Measurements from ENCODE around the gene DSCAML1. TPM values are rescaled to one million over a fixed set of nuclear protein-coding genes. Genes with fewer than 3 reads are reported as not detected.

Gene DSCAML1
- total and polyA plus RNA-seq, 10 of the 15 experiments (the other 5 are each of a cell fraction or from before 2014, with no cell fraction given): 0.03 to 0.18 (median 0.06) TPM; not detected in 1

DNA sequence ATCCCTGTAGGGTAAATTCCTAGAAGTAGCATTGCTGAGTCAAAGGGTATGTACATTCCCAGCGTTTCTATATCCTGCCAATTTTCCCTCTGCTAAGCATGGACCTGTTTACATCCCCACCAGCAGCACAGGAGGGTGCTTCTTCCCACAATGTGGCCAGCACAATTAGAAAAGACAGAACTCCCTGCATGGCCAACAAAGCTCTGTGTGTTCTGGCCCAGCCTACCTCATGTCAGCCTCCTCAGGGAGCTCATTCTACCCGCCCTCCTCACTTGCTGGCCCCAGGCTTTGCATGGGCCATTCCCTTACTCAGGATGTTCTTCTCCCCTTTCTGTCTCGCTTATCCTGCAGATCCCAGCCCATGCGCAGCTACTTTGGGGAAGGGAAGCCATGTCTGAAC is 186.1 kb downstream of the DSCAML1 start:
- no peak for TF ChIP-seq TCF7 (IDR thresholded peaks at IDR 0.05; ENCODE audit: borderline replicate concordance)
- TF ChIP-seq KLF5 (IDR thresholded peaks at IDR 0.05; ENCODE audit: partially characterized antibody): no peak
- TF ChIP-seq CHD2 (IDR thresholded peaks at IDR 0.05; ENCODE audit: borderline replicate concordance, low read depth, low read length): no peak
- TF ChIP-seq, protein P1, sequence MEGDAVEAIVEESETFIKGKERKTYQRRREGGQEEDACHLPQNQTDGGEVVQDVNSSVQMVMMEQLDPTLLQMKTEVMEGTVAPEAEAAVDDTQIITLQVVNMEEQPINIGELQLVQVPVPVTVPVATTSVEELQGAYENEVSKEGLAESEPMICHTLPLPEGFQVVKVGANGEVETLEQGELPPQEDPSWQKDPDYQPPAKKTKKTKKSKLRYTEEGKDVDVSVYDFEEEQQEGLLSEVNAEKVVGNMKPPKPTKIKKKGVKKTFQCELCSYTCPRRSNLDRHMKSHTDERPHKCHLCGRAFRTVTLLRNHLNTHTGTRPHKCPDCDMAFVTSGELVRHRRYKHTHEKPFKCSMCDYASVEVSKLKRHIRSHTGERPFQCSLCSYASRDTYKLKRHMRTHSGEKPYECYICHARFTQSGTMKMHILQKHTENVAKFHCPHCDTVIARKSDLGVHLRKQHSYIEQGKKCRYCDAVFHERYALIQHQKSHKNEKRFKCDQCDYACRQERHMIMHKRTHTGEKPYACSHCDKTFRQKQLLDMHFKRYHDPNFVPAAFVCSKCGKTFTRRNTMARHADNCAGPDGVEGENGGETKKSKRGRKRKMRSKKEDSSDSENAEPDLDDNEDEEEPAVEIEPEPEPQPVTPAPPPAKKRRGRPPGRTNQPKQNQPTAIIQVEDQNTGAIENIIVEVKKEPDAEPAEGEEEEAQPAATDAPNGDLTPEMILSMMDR (IDR thresholded peaks at IDR 0.05 in 2 of 3, conservative IDR thresholded peaks at IDR 0.05 in 1 of 3; ENCODE audit: control insufficient read depth in 2 of 3, extremely low read depth in 1 of 3, insufficient read depth in 1 of 3, low read depth in 3 of 3, low read length in 3 of 3): no peak
- Histone ChIP-seq H3K9ac (ENCODE audit: control insufficient read depth, insufficient read depth, low read length) (no peak overlapping the region), H3K4me1 (ENCODE audit: control insufficient read depth, insufficient read depth, low read length) (peaks cover 33% of the 10 kb centered on the region), H3K4me3 (no peak overlapping the region), H4K20me1 (ENCODE audit: control insufficient read depth, insufficient read depth) (no peaks in the 10 kb centered on the region), H3K27me3 (replicated peaks in 1 of 2; ENCODE audit: control insufficient read depth in 2 of 2, insufficient read depth in 2 of 2, low read length in 1 of 2) (no peaks in the 10 kb centered on the region), H3K27ac (ENCODE audit: control insufficient read depth, insufficient read depth) (no peak overlapping the region), H2AFZ (ENCODE audit: control insufficient read depth, low read depth, low read length) (no peak overlapping the region), H3K4me2 (ENCODE audit: control insufficient read depth, insufficient read depth) (no peak overlapping the region), H3K9me3 (replicated peaks; ENCODE audit: control insufficient read depth, insufficient read depth, low read length) (no peaks in the 10 kb centered on the region; the same call in 2 of the 3 replicates), H3K79me2 (ENCODE audit: control insufficient read depth, insufficient read depth, low read length) (no peaks in the 10 kb centered on the region), H3K36me3 (ENCODE audit: control insufficient read depth in 2 of 2, insufficient read depth in 2 of 2, low read length in 1 of 2) (no peaks in the 10 kb centered on the region)
- ATAC-seq (no peak), DNase-seq (ENCODE audit: low read depth, low spot score) (no peak), FAIRE-seq (no peak)
- in situ Hi-C loops (cut with MboI) (no loop called here), intact Hi-C loops (cut with micrococcal nuclease; ENCODE audit: unreplicated experiment) (no loop called here)
- ChIA-PET RAD21 (ENCODE audit: unreplicated experiment) (interaction anchor here (1.2 to 2.3 kb wide), 3 partner anchors 11 to 204 kb away, joined by 3 to 7 read pairs (median 6); no protein-coding TSS in a partner anchor), CTCF (interaction anchor here (0.9 to 3.6 kb wide), 6 partner anchors 9 to 228 kb away, joined by 3 to 28 read pairs (median 6); no protein-coding TSS in a partner anchor), SMC1A (ENCODE audit: uncharacterized antibody, unreplicated experiment) (interaction anchor here (1.0 to 2.8 kb wide), 5 partner anchors 10 to 197 kb away, joined by 3 to 15 read pairs (median 4); no protein-coding TSS in a partner anchor), POLR2A (interaction anchor here (0.6 kb wide), 1 partner anchor 431 kb away, joined by 5 read pairs; no protein-coding TSS in a partner anchor)
- WGBS (ENCODE audit: insufficient coverage, insufficient replicate concordance, low lambda C conversion rate, missing lambda C conversion rate): 61% methylated on average over 4 of the region's 4 CpGs
- no TSS peak for BruUV-seq (replicated peaks)

Data from GM12878 (cell line).